WI38 (cell line): ENCODE measurements around the gene LAMC2.

Source experiments
- H3K4me3 ChIP-seq: 2 replicates; pipeline ENCODE4 v1.5.1; 2011; ENCODE audit warnings: low read depth, mild to moderate bottlenecking, control low read depth, low read length
- TF ChIP-seq, protein P1 (sequence below): IDR thresholded peaks from 2 replicates; pipeline ENCODE4 v1.5.1; 2012; ENCODE audit warnings: low read depth, mild to moderate bottlenecking, control low read depth, low read length

LAMC2 gene

DNA sequence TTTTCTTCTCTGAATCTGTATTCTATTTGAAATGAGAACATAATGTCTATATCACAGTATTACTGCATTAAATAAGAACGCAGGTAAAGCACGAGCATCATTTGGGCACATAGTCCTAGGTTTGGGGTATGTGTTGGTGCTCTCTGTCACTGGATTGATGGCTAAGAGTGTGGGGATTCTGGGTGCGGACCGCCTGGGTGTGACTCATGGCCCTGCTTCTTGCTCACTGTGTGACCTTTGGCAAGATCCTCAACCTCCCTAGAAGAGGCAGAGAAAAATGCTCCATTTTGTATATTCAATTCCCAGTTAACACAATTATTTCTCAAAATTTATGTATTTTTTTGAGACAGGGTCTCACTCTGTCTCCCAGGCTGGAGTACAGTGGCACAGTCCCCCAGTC is 99.7 kb downstream of the LAMC2 start:
- no peak overlapping the region for H3K4me3 ChIP-seq
- TF ChIP-seq, protein P1, sequence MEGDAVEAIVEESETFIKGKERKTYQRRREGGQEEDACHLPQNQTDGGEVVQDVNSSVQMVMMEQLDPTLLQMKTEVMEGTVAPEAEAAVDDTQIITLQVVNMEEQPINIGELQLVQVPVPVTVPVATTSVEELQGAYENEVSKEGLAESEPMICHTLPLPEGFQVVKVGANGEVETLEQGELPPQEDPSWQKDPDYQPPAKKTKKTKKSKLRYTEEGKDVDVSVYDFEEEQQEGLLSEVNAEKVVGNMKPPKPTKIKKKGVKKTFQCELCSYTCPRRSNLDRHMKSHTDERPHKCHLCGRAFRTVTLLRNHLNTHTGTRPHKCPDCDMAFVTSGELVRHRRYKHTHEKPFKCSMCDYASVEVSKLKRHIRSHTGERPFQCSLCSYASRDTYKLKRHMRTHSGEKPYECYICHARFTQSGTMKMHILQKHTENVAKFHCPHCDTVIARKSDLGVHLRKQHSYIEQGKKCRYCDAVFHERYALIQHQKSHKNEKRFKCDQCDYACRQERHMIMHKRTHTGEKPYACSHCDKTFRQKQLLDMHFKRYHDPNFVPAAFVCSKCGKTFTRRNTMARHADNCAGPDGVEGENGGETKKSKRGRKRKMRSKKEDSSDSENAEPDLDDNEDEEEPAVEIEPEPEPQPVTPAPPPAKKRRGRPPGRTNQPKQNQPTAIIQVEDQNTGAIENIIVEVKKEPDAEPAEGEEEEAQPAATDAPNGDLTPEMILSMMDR: no peak

DNA sequence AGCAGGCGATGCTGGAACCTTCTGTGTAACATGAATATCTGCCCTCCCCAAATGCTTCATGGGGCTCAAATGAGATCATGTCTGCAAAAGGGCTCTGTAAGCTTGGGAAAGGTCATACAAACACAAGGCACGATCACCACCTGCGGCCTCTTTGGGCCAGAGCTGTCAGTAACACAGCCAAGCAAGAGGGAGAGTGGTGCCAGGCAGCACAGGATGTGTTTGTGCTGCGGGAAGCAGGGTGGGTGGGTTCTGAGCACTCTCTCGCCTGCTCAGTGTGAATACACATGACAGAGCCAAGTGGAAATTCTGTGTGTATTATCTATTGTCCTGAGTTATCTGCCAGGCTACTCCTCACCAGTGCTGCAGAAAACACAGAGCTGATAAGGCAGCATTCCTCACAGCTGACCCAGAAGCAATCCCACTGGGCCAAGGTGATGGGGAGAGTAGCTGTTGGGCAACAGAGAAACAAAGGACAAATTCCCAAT is 101.2 kb downstream of the LAMC2 start:
- H3K4me3 ChIP-seq: no peak overlapping the region
- TF ChIP-seq, protein P1: no peak

DNA sequence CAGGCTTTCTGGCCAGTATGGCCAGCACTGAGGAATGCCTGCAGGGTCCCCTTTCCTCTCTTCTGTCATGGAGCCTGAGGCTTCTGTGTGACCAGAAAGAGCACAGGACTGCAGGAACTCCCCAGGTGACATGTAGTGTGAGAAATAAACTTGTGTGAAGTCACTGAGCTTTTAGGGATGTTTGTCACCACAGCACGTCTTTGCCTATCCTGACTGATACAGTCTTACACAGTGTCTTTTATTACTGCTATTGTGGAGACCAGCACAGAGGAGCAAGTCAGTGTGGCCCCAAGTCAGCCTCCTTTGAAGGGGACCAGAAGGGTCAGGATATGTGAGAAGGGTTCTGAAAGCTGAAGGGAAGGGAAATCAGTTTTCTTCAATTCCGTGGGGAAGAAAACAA is 102.5 kb downstream of the LAMC2 start:
- no peak overlapping the region for H3K4me3 ChIP-seq
- TF ChIP-seq, protein P1: no peak

DNA sequence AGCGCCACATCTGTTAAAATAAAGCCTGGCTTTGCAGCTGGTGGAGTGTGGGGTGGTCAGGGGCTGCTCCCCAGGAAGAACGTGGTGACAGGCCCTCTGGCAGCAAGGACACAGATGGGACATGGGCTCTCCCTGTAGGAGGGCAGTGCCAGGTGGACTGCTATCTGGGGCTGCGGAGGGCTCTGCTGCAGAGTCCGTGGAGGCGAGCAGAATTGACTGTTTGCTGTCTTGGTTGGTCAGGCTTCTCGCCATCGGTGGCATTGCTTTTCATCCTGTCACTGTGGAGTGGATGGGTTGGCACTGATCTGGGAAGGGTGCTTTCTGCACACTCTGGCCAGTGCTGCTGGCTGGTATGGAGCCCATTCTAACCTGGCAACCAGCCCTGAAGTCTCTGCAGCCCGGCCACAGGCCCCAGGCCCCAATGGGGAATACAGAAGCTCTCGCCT is 103.0 kb downstream of the LAMC2 start:
- H3K4me3 ChIP-seq: no peak overlapping the region
- TF ChIP-seq, protein P1: no peak

DNA sequence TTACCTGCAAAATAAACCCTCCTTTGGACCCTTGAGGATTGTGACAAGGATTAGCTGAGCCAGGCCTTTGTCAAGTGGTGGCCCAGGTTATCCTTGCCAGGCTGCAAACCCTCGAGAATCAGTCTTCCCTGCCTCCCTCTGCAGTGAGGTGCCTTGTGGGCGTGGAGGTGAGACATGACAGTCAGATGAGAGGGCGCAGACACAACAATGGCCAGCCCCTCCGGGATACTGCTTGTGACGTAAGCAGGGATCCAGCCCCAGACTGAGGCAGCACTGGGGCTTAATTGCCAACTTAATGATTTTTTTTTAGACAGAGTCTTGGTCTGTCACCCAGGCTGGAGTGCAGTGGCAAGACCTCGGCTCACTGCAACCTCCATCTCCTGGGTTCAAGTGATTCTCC is 104.6 kb downstream of the LAMC2 start:
- no peak overlapping the region for H3K4me3 ChIP-seq
- TF ChIP-seq, protein P1: no peak

DNA sequence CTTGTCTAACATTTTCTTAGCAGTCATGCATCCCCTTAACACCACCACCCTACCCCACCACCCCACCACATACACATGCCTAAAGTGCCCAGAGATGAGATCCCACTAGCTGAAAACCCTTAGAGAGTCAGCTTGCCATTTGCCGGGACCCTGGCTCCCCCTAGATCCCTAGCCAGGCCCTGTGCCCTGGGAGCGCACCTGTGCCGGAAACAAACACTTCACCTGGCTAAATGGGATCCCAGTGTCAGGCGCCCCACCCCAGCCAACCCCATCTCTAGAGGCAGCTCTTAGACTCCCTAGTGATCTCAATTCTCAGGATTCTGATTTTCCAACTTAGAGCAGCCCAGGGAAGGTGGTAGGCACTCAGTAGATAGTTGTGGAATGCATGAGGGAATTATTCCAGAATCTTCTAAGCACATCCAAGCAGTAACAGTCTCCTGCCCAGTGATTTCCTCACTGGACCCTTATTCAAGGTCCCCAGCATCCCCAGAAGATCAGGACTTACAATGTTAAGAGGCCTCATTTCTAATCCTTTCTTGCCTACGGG is 105.2 kb downstream of the LAMC2 start:
- TF ChIP-seq, protein P1: no peak

DNA sequence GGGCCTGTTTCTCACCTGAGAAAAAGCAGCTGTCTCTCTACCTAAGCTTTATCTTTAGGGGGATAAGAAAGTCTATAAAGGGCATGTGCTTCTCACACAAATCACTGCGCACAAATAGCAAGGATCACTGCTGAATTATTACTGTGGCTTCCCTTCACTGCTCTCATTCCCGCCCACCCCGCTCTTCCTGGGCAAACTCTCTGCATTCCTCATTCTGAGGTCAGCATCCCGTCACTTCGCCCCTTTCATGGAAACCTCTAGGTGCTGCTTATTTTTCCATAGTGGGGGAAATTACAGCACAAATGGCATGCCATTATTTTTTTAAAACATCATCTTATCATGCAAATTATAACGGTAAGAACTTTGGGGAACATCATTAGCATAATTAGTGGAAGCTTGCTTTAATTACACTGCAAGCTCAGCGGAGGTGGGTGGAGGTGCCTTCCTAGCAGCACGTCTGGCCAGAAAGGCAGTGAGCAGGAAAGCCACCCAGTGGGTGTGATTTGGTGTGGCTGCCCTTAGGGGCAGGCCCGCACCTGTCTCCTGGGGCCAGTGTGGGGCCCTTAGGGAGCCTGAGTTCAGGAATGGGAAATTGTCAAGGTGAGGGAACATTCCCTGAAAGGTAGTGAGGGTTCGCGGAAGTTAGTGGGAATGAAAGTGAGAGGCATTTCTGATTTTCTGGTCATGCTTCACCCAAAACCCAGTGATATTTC is 105.9 kb downstream of the LAMC2 start:
- H3K4me3 ChIP-seq: no peak overlapping the region
- TF ChIP-seq, protein P1: no peak

More for the DNA sequence above, 105.2 kb downstream of the LAMC2 start:
- no peak overlapping the region for H3K4me3 ChIP-seq
